HG02840 (cell line): ENCODE measurements around the gene GPR84.
"Not testable (repeated sequence)": the region's sequence is repeated elsewhere in the genome, so short reads cannot be mapped to it uniquely, and the experiment has no call there.

ENCODE experiments used
- ATAC-seq: cut with Tn5 transposase; IDR thresholded peaks from one replicate; pipeline ENCODE4 v1.9.1; 2021; ENCODE audit warnings: mild to moderate bottlenecking, moderate library complexity, moderate number of reproducible peaks; ENCODE audit not compliant: unreplicated experiment, low FRiP score

The GPR84 gene

DNA sequence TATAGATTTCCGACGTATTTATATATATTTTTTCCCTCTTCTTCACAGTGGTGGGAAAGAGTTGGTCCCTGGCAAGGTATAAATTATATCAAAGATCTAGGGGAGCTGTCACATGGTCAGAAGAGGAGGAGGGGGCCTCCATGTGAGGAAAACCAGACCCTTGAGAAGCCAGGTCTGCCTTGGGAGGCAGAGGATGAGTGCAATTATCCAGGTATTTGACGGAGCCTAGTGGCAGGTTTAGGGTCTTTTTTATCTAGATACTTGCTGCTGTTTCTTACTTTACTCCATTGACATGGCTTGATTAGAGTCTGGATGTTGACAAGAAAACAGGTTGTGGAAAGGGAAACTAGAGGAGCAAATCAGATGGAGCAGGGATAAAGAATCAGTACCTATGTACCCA, 33.8 kb downstream of the GPR84 start:
- ATAC-seq = no peak

DNA sequence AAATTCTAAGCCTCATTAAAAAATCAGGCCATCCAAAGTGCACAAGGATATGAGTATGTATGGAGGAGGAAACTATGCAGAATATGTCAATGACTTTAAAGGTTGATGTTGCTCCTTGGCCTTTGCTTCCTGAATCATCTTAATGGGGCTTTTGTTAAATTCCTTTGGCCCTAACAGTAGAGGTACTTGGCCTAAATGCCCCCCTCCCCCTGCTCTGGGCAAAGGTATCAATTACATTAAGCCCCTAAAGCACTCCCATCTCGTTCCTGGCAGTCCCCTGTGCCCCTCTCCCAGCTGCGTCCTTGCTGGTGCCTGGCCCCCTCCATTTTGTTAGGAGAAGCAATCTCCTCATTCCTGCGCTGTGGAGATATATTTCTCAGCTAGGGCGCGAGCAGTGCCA, 34.5 kb downstream of the GPR84 start:
- ATAC-seq = no peak

DNA sequence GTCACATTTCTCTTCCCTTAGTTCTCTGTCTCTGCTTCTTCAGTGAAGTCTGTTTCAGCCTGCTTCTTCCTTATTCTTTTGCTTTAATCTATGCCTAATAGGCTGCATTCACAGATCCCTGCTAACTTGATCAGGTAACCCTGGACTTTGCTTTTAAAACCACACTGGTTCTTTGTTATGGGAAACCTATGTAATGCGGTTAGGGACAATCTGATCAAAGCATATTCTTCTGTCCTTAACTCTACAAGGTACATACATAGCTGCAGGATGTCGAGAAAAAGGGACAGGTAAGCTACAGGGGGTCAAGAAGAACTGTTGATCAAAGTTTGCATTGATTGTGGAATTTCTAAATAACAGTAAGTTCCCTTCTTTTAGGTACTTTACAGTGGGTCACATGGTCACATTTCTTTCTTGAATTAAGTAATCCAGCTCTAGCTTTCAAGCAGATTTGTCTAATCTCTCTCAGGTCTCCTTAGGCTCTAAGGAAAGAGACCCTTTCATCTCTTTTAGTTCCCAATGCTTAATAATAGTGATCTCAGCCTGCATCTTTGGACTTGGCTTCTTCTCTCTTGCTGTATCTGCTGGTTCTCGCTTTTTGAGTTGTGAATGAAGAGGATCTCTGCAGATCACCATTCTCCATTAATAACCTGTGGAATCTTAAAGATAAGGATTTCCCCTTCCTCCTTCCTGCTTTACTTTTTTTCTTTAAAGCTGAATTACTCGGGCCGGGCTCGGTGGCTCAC, 35.5 kb downstream of the GPR84 start:
- no peak for ATAC-seq

DNA sequence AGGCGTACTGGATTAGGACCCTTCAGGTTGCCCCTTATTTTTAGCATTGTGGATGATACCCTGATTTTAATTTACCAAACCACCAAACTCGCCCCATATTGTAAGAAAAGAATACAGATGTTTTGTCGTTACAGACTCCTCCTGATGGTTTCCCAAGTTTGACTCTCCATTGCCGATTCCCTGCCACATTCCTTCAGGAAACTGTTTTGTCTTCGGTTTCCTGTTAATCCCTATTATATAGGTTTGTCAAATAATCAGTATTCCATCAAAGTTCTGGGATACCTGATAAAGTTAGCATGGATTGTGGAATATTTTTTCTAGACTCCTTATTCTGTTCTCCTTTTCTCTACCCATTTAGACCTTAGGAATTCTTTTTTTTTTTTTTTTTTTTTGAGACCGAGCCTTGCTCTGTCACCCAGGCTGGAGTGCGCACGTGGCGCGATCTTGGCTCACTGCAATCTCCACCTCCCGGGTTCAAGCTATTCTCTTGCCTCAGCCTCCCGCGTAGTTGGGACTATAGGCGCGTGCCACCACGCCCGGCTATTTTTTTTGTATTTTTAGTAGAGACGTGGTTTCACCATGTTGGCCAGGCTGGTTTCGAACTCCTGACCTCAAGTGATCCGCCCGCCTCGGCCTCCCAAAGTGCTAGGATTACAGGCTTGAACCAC, 38.7 kb downstream of the GPR84 start:
- not testable (repeated sequence) for ATAC-seq

DNA sequence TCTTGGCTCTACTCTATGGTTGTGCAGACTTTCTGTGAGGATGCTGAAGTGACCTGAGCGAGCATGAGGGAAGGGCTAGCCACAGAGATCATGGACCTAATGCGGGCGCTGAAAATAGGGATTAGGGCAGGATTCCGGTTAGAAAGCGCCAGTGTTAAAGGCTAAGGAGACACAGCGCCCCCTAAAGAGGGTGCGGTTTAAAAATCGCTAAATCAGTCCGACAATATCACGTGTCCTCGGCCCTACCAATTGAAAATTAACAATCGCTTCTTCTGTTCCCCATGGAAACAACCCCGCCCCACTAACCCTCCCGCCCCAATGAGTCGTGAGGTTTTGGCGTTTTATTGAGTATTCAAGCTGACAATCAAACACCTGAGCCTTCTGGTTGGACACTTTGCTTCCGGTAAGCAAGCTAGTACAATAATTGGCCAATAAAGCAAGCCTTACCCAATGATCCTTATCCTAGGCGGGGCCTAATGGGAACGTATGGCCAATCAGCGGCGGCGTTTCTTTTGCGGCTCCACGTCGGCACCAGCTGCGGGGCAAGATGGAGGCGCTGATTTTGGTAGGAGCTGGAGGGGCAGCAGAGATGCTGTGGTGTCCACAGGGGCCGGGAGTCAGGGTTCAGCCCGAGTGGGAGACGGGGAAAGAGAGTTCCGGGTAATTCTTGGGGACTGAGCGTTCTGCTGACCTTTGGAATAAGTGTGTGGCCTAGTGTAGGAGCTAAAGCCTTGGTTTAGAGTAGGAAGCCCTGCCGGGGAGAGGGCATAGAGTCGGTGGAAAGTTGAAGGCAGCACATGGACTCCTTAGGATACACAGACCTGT, 39.5 kb downstream of the GPR84 start, which contains the start of gene COPZ1:
TSS of gene COPZ1 (plus strand) at position 515 of the 825 bp plus-strand sequence. CDS start at position 548, 33 bp downstream.
- peak; percentile 99 for ATAC-seq

GRCh38 chr12:54321363-54321762, 42.9 kb downstream of the GPR84 start:
- ATAC-seq = no peak
